OCI-LY7 (cell line): ENCODE results near the gene C1orf141. TPM values are rescaled to one million over a fixed set of nuclear protein-coding genes. Genes with fewer than 3 reads are reported as not detected.

Experiments
- Bru-seq: library from RNA; stranded (reverse); fragments of 400-500 nt; gene quantifications from one replicate; lab custom pipeline; 2021; lab: Mats Ljungman, UMichigan
- BruChase-seq, 2 experiments: library from RNA; stranded (reverse); fragments of 400-500 nt; gene quantifications; one replicate each; lab custom pipeline; 2021; lab: Mats Ljungman, UMichigan
- BruUV-seq: library from RNA; stranded (reverse); fragments of 400-500 nt; replicated peaks from 2 replicates; lab custom pipeline; 2021; lab: Mats Ljungman, UMichigan
- CTCF ChIA-PET: fragments of 300-600 bp; sonication (Branson Sonifier 250); formaldehyde crosslinking; loops from one replicate; lab custom pipeline; 2022; ENCODE audit warnings: antibody characterized with exemption; ENCODE audit not compliant: unreplicated experiment; lab: Charles Lee
- POLR2A ChIA-PET: fragments of 300-600 bp; sonication (Branson Sonifier 250); formaldehyde crosslinking; loops from one replicate; lab custom pipeline; 2022; ENCODE audit warnings: antibody characterized with exemption; lab: Charles Lee
- DNase-seq: peaks from one replicate; pipeline ENCODE4 v3.0.0-alpha.2; 2015; ENCODE audit warnings: low spot score
- H2AFZ ChIP-seq: fragments of 200-600 bp; sonication (generic), shearing (Covaris generic); 2 replicates; pipeline ENCODE4 v1.6.1; 2014; ENCODE audit warnings: mild to moderate bottlenecking, antibody characterized with exemption, low read length, moderate library complexity
- H3K27ac ChIP-seq: fragments of 200-600 bp; sonication (generic); 2 replicates; pipeline ENCODE4 v1.5.1; 2014; ENCODE audit warnings: mixed run types, low read depth, mild to moderate bottlenecking, moderate library complexity, low read length, inconsistent platforms; ENCODE audit not compliant: poor library complexity, severe bottlenecking
- H3K36me3 ChIP-seq: fragments of 200-600 bp; sonication (generic); 2 replicates; pipeline ENCODE4 v1.6.1; 2014; ENCODE audit warnings: mild to moderate bottlenecking, antibody characterized with exemption, low read length, moderate library complexity, mixed read lengths; ENCODE audit not compliant: insufficient read depth
- H3K4me1 ChIP-seq: fragments of 200-600 bp; sonication (generic); 2 replicates; pipeline ENCODE4 v1.5.1; 2014; ENCODE audit warnings: mild to moderate bottlenecking, low read length; ENCODE audit not compliant: insufficient read depth, poor library complexity, severe bottlenecking
- H3K4me2 ChIP-seq: fragments of 200-600 bp; sonication (generic); 2 replicates; pipeline ENCODE4 v1.6.1; 2014; ENCODE audit warnings: mild to moderate bottlenecking, low read length
- H3K4me3 ChIP-seq: fragments of 200-600 bp; sonication (generic); 2 replicates; pipeline ENCODE4 v1.5.1; 2014; ENCODE audit warnings: mild to moderate bottlenecking, low read depth, low read length; ENCODE audit not compliant: poor library complexity, severe bottlenecking
- H3K79me2 ChIP-seq: fragments of 200-600 bp; sonication (generic); 2 replicates; pipeline ENCODE4 v1.6.1; 2016; ENCODE audit warnings: low read depth, mild to moderate bottlenecking, low read length, moderate library complexity, mixed read lengths; ENCODE audit not compliant: insufficient read depth
- H3K9me2 ChIP-seq: fragments of 200-600 bp; sonication (generic); 2 replicates; pipeline ENCODE4 v1.6.1; 2016; ENCODE audit warnings: mild to moderate bottlenecking, low read length, mixed read lengths; ENCODE audit not compliant: insufficient read depth
- H3K9me3 ChIP-seq: fragments of 200-600 bp; sonication (generic); 2 replicates; pipeline ENCODE4 v1.6.1; 2014; ENCODE audit warnings: mild to moderate bottlenecking, mixed run types, low read length, mixed read lengths
- H4K20me1 ChIP-seq: fragments of 200-600 bp; sonication (generic); 2 replicates; pipeline ENCODE4 v1.6.1; 2014; ENCODE audit warnings: mild to moderate bottlenecking, antibody characterized with exemption, low read length, moderate library complexity, mixed read lengths; ENCODE audit not compliant: insufficient read depth
- EZH2phosphoT487 ChIP-seq: fragments of 200-600 bp; sonication (generic); IDR thresholded peaks from 2 replicates; pipeline ENCODE4 v1.6.1; 2018; ENCODE audit warnings: low read depth, borderline replicate concordance, mild to moderate bottlenecking, mixed run types, antibody characterized with exemption, low read length, moderate library complexity, mixed read lengths
- intact Hi-C: fragments of 100-400 bp; cut with micrococcal nuclease; formaldehyde crosslinking; loops from one replicate; pipeline ENCODE4 v1.10.0; 2022; ENCODE audit not compliant: unreplicated experiment
- long read RNA-seq: library from polyadenylated mRNA; stranded (forward); transcript quantifications from one replicate; pipeline ENCODE4 v2.0.0, GENCODE V29; 2022
- total RNA-seq, 2 experiments: library from RNA; depleted of rRNA in 1 of 2; stranded (reverse); fragments of >200 nt in 1 of 2; shearing (Covaris generic) in 1 of 2; gene quantifications; 2 replicates each; pipeline ENCODE4 v1.2.3, GENCODE V29; 2014 to 2022
- TF ChIP-seq, protein P1 (sequence below): fragments of 200-600 bp; sonication (generic); conservative IDR thresholded peaks from 2 replicates; pipeline ENCODE4 v1.5.1; 2014; ENCODE audit warnings: mild to moderate bottlenecking, antibody characterized with exemption, low read length, moderate library complexity, mixed read lengths

C1orf141 gene
- not detected in 2 replicates for total RNA-seq (2014; rRNA removed; shearing (Covaris generic))
- not detected in 2 replicates for total RNA-seq (2022)
- percentile 3 among the genes with signal in this experiment for Bru-seq, nascent RNA
- BruChase-seq, experiment 1, labeled RNA remaining after a 6-hour chase, result percentile 1 among the genes with signal in this experiment
- not detected for BruChase-seq, experiment 2, labeled RNA remaining after a 2-hour chase
- long read RNA-seq, result 0 reads

GRCh38 chr1:67134695-67135094 is at the start of gene C1orf141:
Gene C1orf141, minus strand, starts transcription at chr1:67134970. Its CDS starts 7,730 bp downstream, at chr1:67127240.
- Histone ChIP-seq H3K4me2 (no peak within 1 kb of the TSS), H3K4me1 (no peaks in the 10 kb centered on the region), H3K36me3 (no peaks in the 10 kb centered on the region), H3K4me3 (no peak within 1 kb of the TSS), H2AFZ (no peak within 1 kb of the TSS), H3K79me2 (no peaks in the 10 kb centered on the region), H3K9me3 (no peaks in the 10 kb centered on the region), H4K20me1 (no peaks in the 10 kb centered on the region), H3K9me2 (no peaks in the 10 kb centered on the region), H3K27ac (no peak within 1 kb of the TSS)
- ChIA-PET CTCF (no interaction called here), POLR2A (interaction anchor here (0.7 kb wide), 1 partner anchor 357 kb away, joined by 3 read pairs; no protein-coding TSS in a partner anchor)
- intact Hi-C loops, result no loop called here
- DNase-seq, result no peak
- no peak for TF ChIP-seq EZH2phosphoT487
- TF ChIP-seq, protein P1, sequence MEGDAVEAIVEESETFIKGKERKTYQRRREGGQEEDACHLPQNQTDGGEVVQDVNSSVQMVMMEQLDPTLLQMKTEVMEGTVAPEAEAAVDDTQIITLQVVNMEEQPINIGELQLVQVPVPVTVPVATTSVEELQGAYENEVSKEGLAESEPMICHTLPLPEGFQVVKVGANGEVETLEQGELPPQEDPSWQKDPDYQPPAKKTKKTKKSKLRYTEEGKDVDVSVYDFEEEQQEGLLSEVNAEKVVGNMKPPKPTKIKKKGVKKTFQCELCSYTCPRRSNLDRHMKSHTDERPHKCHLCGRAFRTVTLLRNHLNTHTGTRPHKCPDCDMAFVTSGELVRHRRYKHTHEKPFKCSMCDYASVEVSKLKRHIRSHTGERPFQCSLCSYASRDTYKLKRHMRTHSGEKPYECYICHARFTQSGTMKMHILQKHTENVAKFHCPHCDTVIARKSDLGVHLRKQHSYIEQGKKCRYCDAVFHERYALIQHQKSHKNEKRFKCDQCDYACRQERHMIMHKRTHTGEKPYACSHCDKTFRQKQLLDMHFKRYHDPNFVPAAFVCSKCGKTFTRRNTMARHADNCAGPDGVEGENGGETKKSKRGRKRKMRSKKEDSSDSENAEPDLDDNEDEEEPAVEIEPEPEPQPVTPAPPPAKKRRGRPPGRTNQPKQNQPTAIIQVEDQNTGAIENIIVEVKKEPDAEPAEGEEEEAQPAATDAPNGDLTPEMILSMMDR, result no peak
- no TSS peak for BruUV-seq

- TF ChIP-seq, protein P1, result no peak
- TF ChIP-seq EZH2phosphoT487, result no peak
- intact Hi-C loops, result no loop called here
- 0 out of 2 replicates have a peak, but pooled peaks cover 5% of the 10 kb centered on the region for H3K9me2 ChIP-seq
- no peaks in the 10 kb centered on the region for H4K20me1 ChIP-seq
- no peak overlapping the region for H3K4me3 ChIP-seq
- no peaks in the 10 kb centered on the region for H3K79me2 ChIP-seq
- no peaks in the 10 kb centered on the region for H3K4me1 ChIP-seq
- no peaks in the 10 kb centered on the region for H3K36me3 ChIP-seq
- no peak for DNase-seq
- no peaks in the 10 kb centered on the region for H3K9me3 ChIP-seq
- no TSS peak for BruUV-seq
- CTCF ChIA-PET, result no interaction called here
- H3K27ac ChIP-seq, result no peak overlapping the region
- H2AFZ ChIP-seq, result no peak overlapping the region
- no peak overlapping the region for H3K4me2 ChIP-seq
- POLR2A ChIA-PET, result no interaction called here
Measured at GRCh38 chr1:67175530-67176087, 40.8 kb upstream of the C1orf141 start.

GRCh38 chr1:67174716-67175284 is 40.0 kb upstream of the C1orf141 start:
- H3K4me3 ChIP-seq, result no peak overlapping the region
- no peak overlapping the region for H3K4me2 ChIP-seq
- no peaks in the 10 kb centered on the region for H4K20me1 ChIP-seq
- no peaks in the 10 kb centered on the region for H3K9me3 ChIP-seq
- intact Hi-C loops, result no loop called here
- H3K9me2 ChIP-seq, result 0 out of 2 replicates have a peak, but pooled peaks cover 5% of the 10 kb centered on the region
- H3K4me1 ChIP-seq, result no peaks in the 10 kb centered on the region
- H3K27ac ChIP-seq, result no peak overlapping the region
- ChIA-PET CTCF (no interaction called here), POLR2A (no interaction called here)
- H3K79me2 ChIP-seq, result no peaks in the 10 kb centered on the region
- no peaks in the 10 kb centered on the region for H3K36me3 ChIP-seq
- H2AFZ ChIP-seq, result no peak overlapping the region
- TF ChIP-seq, protein P1, result no peak
- TF ChIP-seq EZH2phosphoT487, result no peak
- no peak for DNase-seq
- BruUV-seq, result no TSS peak
